Measurements from ENCODE around the gene AACS. TPM values are rescaled to one million over a fixed set of nuclear protein-coding genes. Genes with fewer than 3 reads are reported as not detected.

The AACS gene
- total and polyA plus RNA-seq, 10 of the 15 experiments (the other 5 are each of a cell fraction or from before 2014, with no cell fraction given) = 10.1 to 34.0 (median 21.1) TPM

DNA sequence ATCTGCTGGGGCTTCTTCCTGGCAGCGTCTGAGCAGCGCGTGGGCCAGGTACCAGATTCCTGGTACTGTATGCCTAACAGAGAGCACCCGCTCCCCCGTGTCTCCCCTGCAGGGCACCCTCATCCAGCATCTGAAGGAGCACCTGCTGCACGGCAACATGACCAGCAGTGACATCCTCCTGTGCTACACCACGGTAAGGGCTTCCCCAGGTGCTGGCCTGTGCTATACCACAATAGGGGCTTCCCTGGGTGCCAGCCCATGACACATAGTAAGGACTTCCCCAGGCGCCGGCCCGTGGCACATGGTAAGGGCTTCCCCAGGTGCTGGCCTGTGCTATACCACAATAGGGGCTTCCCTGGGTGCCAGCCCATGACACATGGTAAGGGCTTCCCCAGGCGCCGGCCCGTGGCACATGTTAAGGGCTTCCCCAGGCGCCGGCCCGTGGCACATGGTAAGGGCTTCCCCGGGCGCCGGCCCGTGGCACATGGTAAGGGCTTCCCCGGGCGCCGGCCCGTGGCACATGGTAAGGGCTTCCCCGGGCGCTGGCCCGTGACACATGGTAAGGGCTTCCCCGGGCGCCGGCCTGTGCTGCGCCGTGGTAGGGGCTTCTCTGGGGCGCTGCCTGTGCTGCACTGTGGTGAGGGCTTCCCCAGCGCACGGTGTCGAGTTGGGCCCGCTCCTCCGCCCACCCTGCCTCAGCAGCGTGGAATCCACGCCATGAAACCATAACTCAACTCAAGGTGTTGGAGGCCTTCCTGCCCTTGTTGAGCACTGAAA, 49.3 kb downstream of the AACS start:
- no peak for DNase-seq (ENCODE audit: low read depth, low spot score)
- CTCF ChIA-PET = interaction anchor here (0.6 kb wide), 1 partner anchor 181 kb away, joined by 3 read pairs; no protein-coding TSS in a partner anchor
- TF ChIP-seq NR2C1 (IDR thresholded peaks at IDR 0.05) = no peak
- TF ChIP-seq WRNIP1 (IDR thresholded peaks at IDR 0.05; ENCODE audit: borderline replicate concordance, low read depth, low read length) = no peak
- TF ChIP-seq SKIL (IDR thresholded peaks at IDR 0.05; ENCODE audit: low read depth, poor library complexity, severe bottlenecking) = no peak
- TF ChIP-seq BCL11A (IDR thresholded peaks at IDR 0.05; ENCODE audit: low read depth, low read length) = no peak
- no peak for TF ChIP-seq RCOR1 (conservative IDR thresholded peaks at IDR 0.05; ENCODE audit: low read depth, low read length)
- TF ChIP-seq, protein P1, sequence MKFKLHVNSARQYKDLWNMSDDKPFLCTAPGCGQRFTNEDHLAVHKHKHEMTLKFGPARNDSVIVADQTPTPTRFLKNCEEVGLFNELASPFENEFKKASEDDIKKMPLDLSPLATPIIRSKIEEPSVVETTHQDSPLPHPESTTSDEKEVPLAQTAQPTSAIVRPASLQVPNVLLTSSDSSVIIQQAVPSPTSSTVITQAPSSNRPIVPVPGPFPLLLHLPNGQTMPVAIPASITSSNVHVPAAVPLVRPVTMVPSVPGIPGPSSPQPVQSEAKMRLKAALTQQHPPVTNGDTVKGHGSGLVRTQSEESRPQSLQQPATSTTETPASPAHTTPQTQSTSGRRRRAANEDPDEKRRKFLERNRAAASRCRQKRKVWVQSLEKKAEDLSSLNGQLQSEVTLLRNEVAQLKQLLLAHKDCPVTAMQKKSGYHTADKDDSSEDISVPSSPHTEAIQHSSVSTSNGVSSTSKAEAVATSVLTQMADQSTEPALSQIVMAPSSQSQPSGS (IDR thresholded peaks at IDR 0.05; ENCODE audit: low read length) = 0 out of 2 replicates have a peak, but pooled peaks have one; percentile 37
- no peak for TF ChIP-seq LARP7 (IDR thresholded peaks at IDR 0.05)
- peak; percentile 46; the same call in 1 of the 2 replicates for TF ChIP-seq PAX5 (IDR thresholded peaks at IDR 0.05; ENCODE audit: borderline replicate concordance, low read depth, low read length)
- TF ChIP-seq IRF3 (IDR thresholded peaks at IDR 0.05) = no peak
- no peak for TF ChIP-seq ASH2L (IDR thresholded peaks at IDR 0.05; ENCODE audit: borderline replicate concordance, low read depth)
- TF ChIP-seq PAX8 (IDR thresholded peaks at IDR 0.05) = no peak
- no peak for TF ChIP-seq HDGF (IDR thresholded peaks at IDR 0.05)
- TF ChIP-seq EZH2 (IDR thresholded peaks at IDR 0.05; ENCODE audit: borderline replicate concordance, control insufficient read depth, low read depth, low read length) = no peak
- peak; percentile 63; the same call in 1 of the 2 replicates for TF ChIP-seq NFIC (IDR thresholded peaks at IDR 0.05; ENCODE audit: low read depth, low read length)
- TF ChIP-seq CREM (IDR thresholded peaks at IDR 0.05; ENCODE audit: low read depth) = peak; percentile 42; the same call in 1 of the 2 replicates
- TF ChIP-seq HCFC1 (IDR thresholded peaks at IDR 0.05; ENCODE audit: low read length) = no peak
- no peak for TF ChIP-seq ATF3 (IDR thresholded peaks at IDR 0.05; ENCODE audit: borderline replicate concordance, extremely low read depth, low read depth, low read length)
- TF ChIP-seq ZBED1 (IDR thresholded peaks at IDR 0.05; ENCODE audit: borderline replicate concordance) = peak; percentile 53; the same call in 1 of the 2 replicates
- 0 out of 2 replicates have a peak, but pooled peaks have one; percentile 56 for TF ChIP-seq TBL1XR1 (IDR thresholded peaks at IDR 0.05; ENCODE audit: low read depth, low read length)

More for the DNA sequence above, 49.3 kb downstream of the AACS start:
- in situ Hi-C loops (cut with MboI) (no loop called here), intact Hi-C loops (cut with micrococcal nuclease; ENCODE audit: unreplicated experiment) (no loop called here)
- Histone ChIP-seq H3K4me3 (no peak overlapping the region), H3K27me3 (replicated peaks in 1 of 2; ENCODE audit: control insufficient read depth in 2 of 2, insufficient read depth in 2 of 2, low read length in 1 of 2) (no peaks in the 10 kb centered on the region), H3K36me3 (ENCODE audit: control insufficient read depth in 2 of 2, insufficient read depth in 2 of 2, low read length in 1 of 2) (peaks cover 5 to 14% of the 10 kb centered on the region in 2 experiments), H3K9ac (ENCODE audit: control insufficient read depth, insufficient read depth, low read length) (no peak overlapping the region), H3K4me2 (ENCODE audit: control insufficient read depth, insufficient read depth) (no peak overlapping the region), H3K79me2 (ENCODE audit: control insufficient read depth, insufficient read depth, low read length) (no peaks in the 10 kb centered on the region), H3K9me3 (replicated peaks; ENCODE audit: control insufficient read depth, insufficient read depth, low read length) (no peaks in the 10 kb centered on the region), H4K20me1 (ENCODE audit: control insufficient read depth, insufficient read depth) (no peaks in the 10 kb centered on the region), H3K27ac (ENCODE audit: control insufficient read depth, insufficient read depth) (no peak overlapping the region), H3K4me1 (ENCODE audit: control insufficient read depth, insufficient read depth, low read length) (no peaks in the 10 kb centered on the region), H2AFZ (ENCODE audit: control insufficient read depth, low read depth, low read length) (no peak overlapping the region)
- no TSS peak for BruUV-seq (replicated peaks)
- ATAC-seq (peak; percentile 92), FAIRE-seq (no peak)
- ChIA-PET SMC1A (ENCODE audit: uncharacterized antibody, unreplicated experiment) (no interaction called here), POLR2A (no interaction called here), RAD21 (ENCODE audit: unreplicated experiment) (no interaction called here)
- WGBS (ENCODE audit: insufficient coverage, insufficient replicate concordance, low lambda C conversion rate, missing lambda C conversion rate) = 74% methylated on average over 30 of the region's 40 CpGs
